ENCODE data around the gene PLB1. TPM values are rescaled to one million over a fixed set of nuclear protein-coding genes. Genes with fewer than 3 reads are reported as not detected.

Gene PLB1
- total RNA-seq, 1 donor from 2014 or later, result 0.64 TPM

DNA sequence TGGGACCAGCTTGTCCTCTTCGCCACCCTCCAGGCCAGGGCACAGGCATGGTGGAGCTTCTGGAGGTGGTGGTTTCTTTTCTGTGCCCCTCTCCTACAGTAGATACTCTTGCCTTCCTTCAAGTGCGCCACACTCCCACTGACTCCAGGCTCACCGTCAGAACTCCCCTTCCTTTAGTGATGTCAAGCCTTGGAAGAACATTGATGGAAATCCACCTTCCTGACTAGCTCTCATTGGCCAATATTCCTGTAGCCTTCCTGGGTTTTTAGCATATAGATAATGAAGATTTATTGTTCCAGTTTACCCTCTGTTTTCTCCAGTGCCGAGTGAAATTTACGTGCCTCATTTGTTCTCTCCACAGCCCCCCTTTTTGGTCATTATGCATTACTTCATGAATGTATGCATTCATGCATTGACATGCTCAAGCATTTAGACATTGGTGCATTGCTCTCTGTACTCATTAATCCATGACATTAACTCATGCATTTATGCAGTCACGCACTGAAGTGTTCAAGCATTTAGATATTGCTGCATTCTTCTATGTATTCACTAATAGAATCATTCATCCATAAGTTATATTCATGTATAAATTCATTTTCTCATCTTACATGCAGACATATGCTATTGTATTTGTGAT, 37.3 kb downstream of the PLB1 start:
- POLR2A ChIA-PET, result interaction anchor here (0.6 kb wide), 1 partner anchor 104 kb away, joined by 5 read pairs; no protein-coding TSS in a partner anchor
- Mint-ChIP-seq H3K36me3 (ENCODE audit: low read depth) (no peaks in the 10 kb centered on the region), H3K4me1 (no peaks in the 10 kb centered on the region), H3K9me3 (no peaks in the 10 kb centered on the region), H3K4me3 (no peak overlapping the region), H3K27me3 (peaks cover 2% of the 10 kb centered on the region), H3K27ac (no peak overlapping the region)
- ATAC-seq (ENCODE audit: low read depth), result no peak
- intact Hi-C loops (cut with micrococcal nuclease), result no loop called here
- CTCF ChIA-PET, result no interaction called here
- DNase-seq, result no peak
- TF ChIP-seq, protein P1, sequence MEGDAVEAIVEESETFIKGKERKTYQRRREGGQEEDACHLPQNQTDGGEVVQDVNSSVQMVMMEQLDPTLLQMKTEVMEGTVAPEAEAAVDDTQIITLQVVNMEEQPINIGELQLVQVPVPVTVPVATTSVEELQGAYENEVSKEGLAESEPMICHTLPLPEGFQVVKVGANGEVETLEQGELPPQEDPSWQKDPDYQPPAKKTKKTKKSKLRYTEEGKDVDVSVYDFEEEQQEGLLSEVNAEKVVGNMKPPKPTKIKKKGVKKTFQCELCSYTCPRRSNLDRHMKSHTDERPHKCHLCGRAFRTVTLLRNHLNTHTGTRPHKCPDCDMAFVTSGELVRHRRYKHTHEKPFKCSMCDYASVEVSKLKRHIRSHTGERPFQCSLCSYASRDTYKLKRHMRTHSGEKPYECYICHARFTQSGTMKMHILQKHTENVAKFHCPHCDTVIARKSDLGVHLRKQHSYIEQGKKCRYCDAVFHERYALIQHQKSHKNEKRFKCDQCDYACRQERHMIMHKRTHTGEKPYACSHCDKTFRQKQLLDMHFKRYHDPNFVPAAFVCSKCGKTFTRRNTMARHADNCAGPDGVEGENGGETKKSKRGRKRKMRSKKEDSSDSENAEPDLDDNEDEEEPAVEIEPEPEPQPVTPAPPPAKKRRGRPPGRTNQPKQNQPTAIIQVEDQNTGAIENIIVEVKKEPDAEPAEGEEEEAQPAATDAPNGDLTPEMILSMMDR (IDR thresholded peaks at IDR 0.05), result no peak

DNA sequence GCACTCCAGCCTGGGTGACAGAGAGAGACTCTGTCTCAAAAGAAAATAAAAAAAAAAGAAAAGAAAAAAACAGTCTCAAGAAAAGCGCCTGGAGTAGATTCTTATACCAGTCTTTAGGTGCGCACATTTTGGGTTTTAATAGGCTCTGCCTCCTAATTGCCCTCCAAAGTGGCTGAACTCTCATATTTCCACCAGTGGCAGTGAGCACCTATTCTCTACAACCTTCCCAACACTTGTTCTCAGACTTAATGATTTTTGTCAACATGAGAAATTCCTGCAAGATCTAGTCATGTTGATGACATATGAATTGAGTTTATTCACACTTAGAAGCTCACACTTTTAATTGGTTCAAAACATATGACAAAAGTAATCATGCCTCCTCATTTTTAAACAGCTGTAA, 39.0 kb downstream of the PLB1 start:
- no peaks in the 10 kb centered on the region for H3K4me1 Mint-ChIP-seq
- ChIA-PET CTCF (no interaction called here), POLR2A (no interaction called here)
- TF ChIP-seq, protein P1 (IDR thresholded peaks at IDR 0.05), result no peak
- no peak overlapping the region for H3K27ac Mint-ChIP-seq
- peaks cover 2% of the 10 kb centered on the region for H3K27me3 Mint-ChIP-seq
- ATAC-seq (ENCODE audit: low read depth) (no peak), DNase-seq (no peak)
- no peaks in the 10 kb centered on the region for H3K36me3 Mint-ChIP-seq (ENCODE audit: low read depth)
- intact Hi-C loops (cut with micrococcal nuclease), result no loop called here
- no peaks in the 10 kb centered on the region for H3K9me3 Mint-ChIP-seq
- H3K4me3 Mint-ChIP-seq, result no peak overlapping the region

DNA sequence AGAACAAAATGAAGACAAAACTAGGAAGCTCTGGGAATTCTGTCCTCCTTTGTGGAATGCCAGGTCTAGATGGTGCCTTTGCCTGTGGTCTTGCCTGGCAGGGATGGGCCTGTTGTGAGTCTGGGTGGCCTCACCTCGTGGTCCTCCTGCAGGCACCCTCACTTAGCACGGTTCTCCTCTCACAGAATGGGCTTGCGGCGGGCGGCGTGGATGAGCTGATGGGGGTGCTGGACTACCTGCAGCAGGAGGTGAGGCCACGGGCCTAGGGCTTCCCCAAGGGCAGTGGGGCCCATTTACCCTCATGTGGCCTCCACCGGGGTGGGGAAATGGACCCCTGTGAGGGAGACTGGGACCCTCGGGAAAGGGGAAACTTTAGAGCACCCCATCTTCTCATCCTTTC, 42.3 kb downstream of the PLB1 start:
- H3K4me1 Mint-ChIP-seq, result no peaks in the 10 kb centered on the region
- H3K27me3 Mint-ChIP-seq, result peaks cover 5% of the 10 kb centered on the region
- ATAC-seq (ENCODE audit: low read depth), result no peak
- no peak overlapping the region for H3K27ac Mint-ChIP-seq
- TF ChIP-seq, protein P1 (IDR thresholded peaks at IDR 0.05), result no peak
- intact Hi-C loops (cut with micrococcal nuclease), result no loop called here
- ChIA-PET POLR2A (no interaction called here), CTCF (no interaction called here)
- no peak overlapping the region for H3K4me3 Mint-ChIP-seq
- DNase-seq, result no peak
- no peaks in the 10 kb centered on the region for H3K36me3 Mint-ChIP-seq (ENCODE audit: low read depth)
- no peaks in the 10 kb centered on the region for H3K9me3 Mint-ChIP-seq

DNA sequence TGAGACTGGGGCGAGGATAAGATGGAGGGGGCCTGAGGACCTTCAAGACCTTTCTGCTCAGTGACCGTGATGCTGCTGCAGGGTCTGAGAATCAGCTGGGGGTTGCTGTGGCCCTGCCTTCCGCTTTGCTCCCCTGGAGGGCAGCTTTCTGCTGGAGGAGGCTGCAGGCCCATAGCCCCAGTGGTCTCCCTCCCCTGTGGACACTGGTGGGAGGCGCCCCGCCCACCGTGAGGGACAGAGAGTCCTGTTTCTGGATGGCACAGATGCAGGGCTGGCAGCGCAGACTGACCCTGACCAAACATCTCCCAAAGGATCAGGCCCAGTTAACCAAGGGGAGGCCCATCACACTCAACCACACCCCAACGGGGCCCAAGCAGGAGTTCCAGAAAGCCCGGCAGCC, 42.8 kb downstream of the PLB1 start:
- Mint-ChIP-seq H3K9me3 (no peaks in the 10 kb centered on the region), H3K36me3 (ENCODE audit: low read depth) (no peaks in the 10 kb centered on the region), H3K27me3 (peaks cover 5% of the 10 kb centered on the region), H3K4me3 (peak overlapping the region; percentile 28), H3K27ac (no peak overlapping the region), H3K4me1 (no peaks in the 10 kb centered on the region)
- intact Hi-C loops (cut with micrococcal nuclease), result no loop called here
- ATAC-seq (ENCODE audit: low read depth) (no peak), DNase-seq (no peak)
- ChIA-PET POLR2A (no interaction called here), CTCF (no interaction called here)
- TF ChIP-seq, protein P1 (IDR thresholded peaks at IDR 0.05), result no peak

DNA sequence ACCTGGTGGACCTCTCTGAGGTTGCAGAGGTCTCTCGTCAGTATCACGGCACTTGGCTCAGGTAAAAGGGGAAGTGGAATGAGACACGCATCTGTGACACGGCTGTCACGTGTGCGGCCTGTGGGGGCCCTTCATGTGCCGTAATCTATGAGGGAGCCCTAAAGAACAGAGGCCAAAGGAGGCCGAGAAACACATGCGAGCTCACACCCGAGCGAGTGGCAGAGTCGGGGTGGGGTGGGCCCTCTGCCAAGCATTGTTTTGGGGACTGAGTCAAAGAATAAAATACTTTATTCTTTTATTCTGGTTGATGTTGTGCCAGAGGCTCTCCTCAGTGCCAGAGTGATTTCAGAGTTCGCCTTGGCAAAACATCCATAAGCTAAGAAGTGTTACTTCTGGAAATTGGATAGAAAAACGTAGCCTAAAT, 43.3 kb downstream of the PLB1 start:
- ATAC-seq (ENCODE audit: low read depth), result peak; percentile 42
- intact Hi-C loops (cut with micrococcal nuclease), result no loop called here
- Mint-ChIP-seq H3K36me3 (ENCODE audit: low read depth) (no peaks in the 10 kb centered on the region), H3K4me1 (no peaks in the 10 kb centered on the region), H3K9me3 (no peaks in the 10 kb centered on the region), H3K27me3 (peaks cover 5% of the 10 kb centered on the region), H3K4me3 (peak overlapping the region; percentile 28), H3K27ac (no peak overlapping the region)
- ChIA-PET POLR2A (no interaction called here), CTCF (no interaction called here)
- TF ChIP-seq, protein P1 (IDR thresholded peaks at IDR 0.05), result no peak
- DNase-seq, result no peak
